Stimulated activated CD8-positive, alpha-beta memory T cell treated with anti-CD3 and anti-CD28 coated beads, Interleukin-2, amount 100 ng/mL, for 1 hour (primary cell): ENCODE measurements around the gene ZNF232.
"Not testable (repeated sequence)": the region's sequence is repeated elsewhere in the genome, so short reads cannot be mapped to it uniquely, and the experiment has no call there.

Source experiments
- DNase-seq, 2 donors: peaks; one replicate each; pipeline ENCODE4 v3.0.0-alpha.2; 2020; ENCODE audit warnings: low read depth in 2 of 2

The ZNF232 gene

GRCh38 chr17:5130261-5130660 lies 18.6 kb upstream of the ZNF232 start:
- not testable (repeated sequence) for DNase-seq

- not testable (repeated sequence) for DNase-seq
Observed at GRCh38 chr17:5129770-5130169, 18.1 kb upstream of the ZNF232 start.

- DNase-seq, result no peak
Observed at GRCh38 chr17:5128905-5129535, 17.3 kb upstream of the ZNF232 start.

GRCh38 chr17:5128387-5128786 lies 16.7 kb upstream of the ZNF232 start:
- not testable (repeated sequence) for DNase-seq

GRCh38 chr17:5127910-5128309 lies 16.2 kb upstream of the ZNF232 start:
- no peak for DNase-seq

- DNase-seq, result no peak
Observed at GRCh38 chr17:5126719-5127488, 15.2 kb upstream of the ZNF232 start.

GRCh38 chr17:5124896-5125295 lies 13.2 kb upstream of the ZNF232 start:
- not testable (repeated sequence) for DNase-seq

GRCh38 chr17:5124125-5124760 lies 12.6 kb upstream of the ZNF232 start:
- DNase-seq, result not testable (repeated sequence)

- no peak for DNase-seq
Observed at GRCh38 chr17:5123343-5124124, 11.9 kb upstream of the ZNF232 start.

GRCh38 chr17:5122586-5123342 lies 11.1 kb upstream of the ZNF232 start:
- DNase-seq, result no peak

- not testable (repeated sequence) for DNase-seq
Observed at GRCh38 chr17:5122056-5122455, 10.4 kb upstream of the ZNF232 start.

GRCh38 chr17:5121186-5121841 lies 9.6 kb upstream of the ZNF232 start:
- DNase-seq, result no peak

- not testable (repeated sequence) for DNase-seq
Observed at GRCh38 chr17:5120436-5121185, 8.9 kb upstream of the ZNF232 start.

GRCh38 chr17:5120036-5120435 lies 8.4 kb upstream of the ZNF232 start:
- DNase-seq, result no peak

GRCh38 chr17:5118219-5118618 lies 6.5 kb upstream of the ZNF232 start:
- no peak for DNase-seq

GRCh38 chr17:5115673-5116651 lies 4.3 kb upstream of the ZNF232 start, which contains the start of gene USP6:
Gene USP6 (plus strand): TSS chr17:5116032. CDS start chr17:5130368, 14,336 bp downstream.
- DNase-seq, result no peak

GRCh38 chr17:5110816-5111215 lies 862 bp downstream of the ZNF232 start:
- no peak for DNase-seq

- no peak for DNase-seq
Observed at GRCh38 chr17:5100832-5101231, 10.8 kb downstream of the ZNF232 start.

GRCh38 chr17:5099271-5099670 lies 12.4 kb downstream of the ZNF232 start:
- DNase-seq, result no peak
